Retinal pigment epithelial cell (primary cell): ENCODE measurements around the gene EXOC3L2.
"Not testable (repeated sequence)": the region's sequence is repeated elsewhere in the genome, so short reads cannot be mapped to it uniquely, and the experiment has no call there.

Experiments
- DNase-seq: peaks from one replicate; pipeline ENCODE4 v3.0.0-alpha.2; 2010; ENCODE audit warnings: low read depth
- H3K4me3 ChIP-seq: 2 replicates; pipeline ENCODE4 v1.5.1; 2011; ENCODE audit warnings: mild to moderate bottlenecking, low read length, control low read depth, moderate library complexity
- TF ChIP-seq, protein P1 (sequence below): conservative IDR thresholded peaks from 2 replicates; pipeline ENCODE4 v1.5.1; 2011; ENCODE audit warnings: low read depth, low read length, control low read depth, inconsistent platforms

Gene EXOC3L2

DNA sequence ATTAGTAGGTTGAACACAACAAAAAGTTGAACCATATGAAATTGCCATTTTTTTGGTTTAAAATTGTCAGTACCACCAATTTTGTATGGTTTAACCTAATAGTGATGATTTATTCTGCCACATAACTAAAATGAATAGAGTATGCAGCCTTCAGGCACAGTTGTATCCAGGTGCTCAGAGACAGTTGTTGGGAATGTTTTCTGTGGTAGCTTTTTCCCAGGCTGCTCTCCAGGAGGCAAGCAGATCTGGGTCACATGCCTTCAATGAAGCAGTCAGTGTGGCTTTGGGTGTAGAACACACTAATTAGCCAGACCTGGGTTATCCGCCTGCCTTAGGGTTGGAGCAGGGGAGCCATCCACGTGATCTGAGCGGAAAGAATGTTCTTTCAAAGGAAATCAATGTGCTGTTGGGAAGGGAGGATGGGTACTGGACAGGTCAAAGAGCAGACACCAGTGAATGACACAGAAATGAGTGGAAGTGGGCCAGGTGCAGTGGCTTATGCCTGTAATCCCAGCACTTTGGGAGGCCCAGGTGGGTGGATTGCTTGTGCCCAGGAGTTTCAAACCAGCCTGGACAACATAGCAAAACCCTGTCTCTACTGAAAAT is 34.5 kb upstream of the EXOC3L2 start:
- TF ChIP-seq, protein P1, sequence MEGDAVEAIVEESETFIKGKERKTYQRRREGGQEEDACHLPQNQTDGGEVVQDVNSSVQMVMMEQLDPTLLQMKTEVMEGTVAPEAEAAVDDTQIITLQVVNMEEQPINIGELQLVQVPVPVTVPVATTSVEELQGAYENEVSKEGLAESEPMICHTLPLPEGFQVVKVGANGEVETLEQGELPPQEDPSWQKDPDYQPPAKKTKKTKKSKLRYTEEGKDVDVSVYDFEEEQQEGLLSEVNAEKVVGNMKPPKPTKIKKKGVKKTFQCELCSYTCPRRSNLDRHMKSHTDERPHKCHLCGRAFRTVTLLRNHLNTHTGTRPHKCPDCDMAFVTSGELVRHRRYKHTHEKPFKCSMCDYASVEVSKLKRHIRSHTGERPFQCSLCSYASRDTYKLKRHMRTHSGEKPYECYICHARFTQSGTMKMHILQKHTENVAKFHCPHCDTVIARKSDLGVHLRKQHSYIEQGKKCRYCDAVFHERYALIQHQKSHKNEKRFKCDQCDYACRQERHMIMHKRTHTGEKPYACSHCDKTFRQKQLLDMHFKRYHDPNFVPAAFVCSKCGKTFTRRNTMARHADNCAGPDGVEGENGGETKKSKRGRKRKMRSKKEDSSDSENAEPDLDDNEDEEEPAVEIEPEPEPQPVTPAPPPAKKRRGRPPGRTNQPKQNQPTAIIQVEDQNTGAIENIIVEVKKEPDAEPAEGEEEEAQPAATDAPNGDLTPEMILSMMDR: no peak
- DNase-seq: peak; percentile 39
- no peak overlapping the region for H3K4me3 ChIP-seq

DNA sequence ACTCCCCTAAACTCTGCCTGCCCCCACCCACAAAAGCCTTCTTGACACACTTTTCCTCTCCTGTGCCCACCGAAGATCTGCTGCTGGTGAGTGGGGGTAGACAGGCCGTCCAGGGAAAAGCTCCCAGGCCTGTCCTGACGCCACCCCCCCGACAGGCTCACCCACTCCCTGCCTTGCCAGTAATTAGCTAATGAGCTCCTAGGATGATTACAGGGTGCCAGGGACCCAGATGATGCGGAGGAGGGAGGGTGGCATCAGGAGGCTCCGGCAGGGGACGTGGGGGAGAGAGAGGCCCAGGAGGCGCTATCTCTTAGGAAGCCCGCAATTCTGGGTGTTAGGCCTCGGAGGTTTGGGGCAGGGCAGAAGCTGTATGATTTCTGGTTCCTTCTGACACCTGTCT is 32.9 kb upstream of the EXOC3L2 start:
- H3K4me3 ChIP-seq: no peak overlapping the region
- TF ChIP-seq, protein P1: no peak
- DNase-seq: no peak

DNA sequence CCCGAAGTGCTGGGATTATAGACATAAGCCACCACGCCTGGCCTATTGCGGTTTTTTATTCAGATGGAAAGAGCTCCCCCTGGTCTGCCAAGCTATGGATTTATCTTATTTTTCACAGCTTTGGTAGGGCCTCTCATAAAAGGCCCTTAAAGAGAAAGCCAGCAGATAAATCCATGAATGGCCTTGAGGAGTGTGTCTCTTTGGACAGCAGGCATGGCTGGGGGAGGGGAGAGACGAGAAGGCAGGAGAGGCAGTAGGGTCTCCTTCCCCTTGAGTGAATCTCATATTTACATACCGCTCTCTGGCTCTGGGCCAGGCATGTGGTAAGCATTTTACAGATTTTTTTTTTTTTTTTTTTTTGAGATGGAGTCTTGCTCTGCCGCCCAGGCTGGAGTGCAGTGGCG is 31.1 kb upstream of the EXOC3L2 start:
- no peak overlapping the region for H3K4me3 ChIP-seq
- peak; percentile 68 for DNase-seq
- TF ChIP-seq, protein P1: peak; percentile 28

DNA sequence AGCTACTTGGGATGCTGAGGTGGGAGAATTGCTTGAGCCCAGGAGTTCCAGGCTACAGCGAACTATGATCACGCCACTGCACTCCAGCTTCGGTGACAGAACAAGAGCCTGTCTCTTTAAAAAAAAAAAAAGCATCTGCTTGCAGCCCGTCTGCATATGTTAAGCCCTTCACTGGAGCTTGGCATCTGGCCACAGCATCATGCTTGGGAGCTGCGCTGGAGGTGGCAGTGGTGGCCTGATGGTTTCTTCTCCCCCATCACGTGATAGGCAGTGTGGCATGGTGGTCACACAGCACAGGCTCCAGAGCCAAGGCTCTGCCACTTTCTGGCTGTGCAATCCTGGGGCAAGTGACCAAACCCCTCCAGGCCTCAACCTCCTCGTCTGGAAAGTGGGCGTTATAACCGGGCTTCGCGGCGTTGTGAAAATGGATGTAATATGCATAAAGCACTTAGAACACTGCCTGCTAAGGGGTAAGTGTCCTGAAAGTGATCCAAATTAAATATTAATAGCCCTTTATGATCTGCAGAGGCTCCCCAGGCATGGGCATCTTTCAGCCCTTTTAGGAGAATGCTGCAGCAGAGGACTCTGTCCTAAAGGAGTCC is 30.3 kb upstream of the EXOC3L2 start:
- TF ChIP-seq, protein P1: no peak
- peak; percentile 53 for DNase-seq
- H3K4me3 ChIP-seq: no peak overlapping the region

DNA sequence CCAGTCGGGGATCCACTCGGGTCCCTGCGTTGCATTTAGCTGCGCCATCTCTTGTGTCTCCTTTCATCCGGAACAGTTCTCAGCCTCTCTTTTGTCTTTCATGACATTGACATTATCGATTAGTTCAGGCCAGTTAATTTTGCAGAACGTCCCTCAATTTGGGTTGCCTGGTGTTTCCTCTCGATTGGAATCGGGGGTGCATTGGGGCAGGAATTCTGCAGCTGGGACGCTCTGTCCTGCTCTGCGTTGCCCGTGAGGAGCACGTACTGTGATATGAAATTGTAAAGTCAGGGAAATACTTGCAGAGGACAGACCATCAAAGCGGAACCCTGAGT is 28.3 kb upstream of the EXOC3L2 start:
- DNase-seq: no peak
- H3K4me3 ChIP-seq: no peak overlapping the region
- TF ChIP-seq, protein P1: no peak

DNA sequence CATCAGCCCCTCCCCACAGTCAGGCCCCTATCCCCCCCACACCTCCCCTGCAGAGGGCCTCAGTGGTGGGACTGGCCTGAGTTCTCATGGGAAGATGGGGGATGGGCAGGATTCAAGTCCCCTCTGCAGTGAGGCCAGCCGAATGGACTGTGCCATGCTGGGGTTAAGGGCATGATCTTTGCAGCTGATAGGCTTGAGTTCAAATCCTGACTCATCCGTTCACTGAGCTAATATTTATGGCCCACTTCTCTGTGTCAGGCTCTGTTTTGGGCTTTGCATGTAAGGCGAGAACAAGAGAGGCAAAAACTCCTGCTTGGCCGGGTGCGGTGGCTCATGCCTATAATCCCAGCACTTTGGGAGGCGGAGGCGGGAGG is 26.5 kb upstream of the EXOC3L2 start:
- no peak for DNase-seq
- TF ChIP-seq, protein P1: no peak
- H3K4me3 ChIP-seq: no peak overlapping the region

DNA sequence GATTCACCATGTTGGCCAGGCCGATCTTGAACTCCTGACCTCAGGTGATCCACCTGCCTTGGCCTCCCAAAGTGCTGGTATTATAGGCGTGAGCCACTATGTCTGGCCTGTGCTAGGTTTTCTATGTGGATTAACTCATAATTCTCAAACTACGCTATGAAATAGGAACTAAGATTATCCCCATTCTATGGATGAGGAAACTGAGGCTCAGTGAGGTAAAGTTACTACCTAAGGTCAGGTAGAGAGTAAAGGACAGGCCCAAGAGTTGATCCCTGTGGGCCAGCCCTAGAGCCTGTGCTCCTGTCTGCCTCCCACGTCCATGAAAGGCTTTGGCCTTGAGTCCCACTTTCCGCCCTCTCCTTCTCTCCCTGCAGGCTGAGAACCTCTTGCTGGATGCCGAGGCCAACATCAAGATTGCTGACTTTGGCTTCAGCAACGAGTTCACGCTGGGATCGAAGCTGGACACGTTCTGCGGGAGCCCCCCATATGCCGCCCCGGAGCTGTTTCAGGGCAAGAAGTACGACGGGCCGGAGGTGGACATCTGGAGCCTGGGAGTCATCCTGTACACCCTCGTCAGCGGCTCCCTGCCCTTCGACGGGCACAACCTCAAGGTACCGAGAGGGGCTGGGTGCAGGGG is 26.0 kb upstream of the EXOC3L2 start:
- DNase-seq: no peak
- H3K4me3 ChIP-seq: no peak overlapping the region
- TF ChIP-seq, protein P1: no peak

DNA sequence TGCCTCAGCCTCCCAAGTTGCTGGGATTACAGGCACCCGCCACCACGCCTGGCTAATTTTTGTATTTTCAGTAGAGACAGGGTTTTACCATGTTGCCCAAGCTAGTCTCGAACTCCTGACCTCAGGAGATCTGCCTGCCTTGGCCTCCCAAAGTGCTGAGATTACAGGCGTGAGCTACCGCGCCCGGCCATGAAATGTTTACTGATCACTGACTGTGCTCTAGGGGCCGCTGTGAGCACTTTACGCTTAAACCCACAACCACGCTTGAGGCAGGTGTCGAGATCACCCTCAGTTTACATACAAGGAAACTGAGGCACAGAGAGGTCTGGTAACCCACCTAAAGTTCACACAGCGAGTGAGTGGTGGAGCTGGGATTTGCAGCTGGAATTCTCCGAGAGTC is 24.7 kb upstream of the EXOC3L2 start:
- not testable (repeated sequence) for H3K4me3 ChIP-seq, DNase-seq
